Breast epithelium (tissue), 4 donors: ENCODE measurements around the gene POLDIP3. TPM values are rescaled to one million over a fixed set of nuclear protein-coding genes. Genes with fewer than 3 reads are reported as not detected.
"Not testable (repeated sequence)": the region's sequence is repeated elsewhere in the genome, so short reads cannot be mapped to it uniquely, and the experiment has no call there.

ENCODE experiments used
- DNase-seq, 2 donors: peaks; one replicate each; pipeline ENCODE4 v3.0.0-alpha.2; 2019; ENCODE audit warnings: low spot score in 2 of 2
- H3K27ac ChIP-seq, 2 donors: fragments of 200-600 bp; sonication (generic) in 1 of 2; one replicate each; pipeline ENCODE4 v1.5.1; 2016 to 2019; ENCODE audit warnings: mild to moderate bottlenecking in 1 of 2
- H3K27me3 ChIP-seq, 2 donors: fragments of 200-600 bp; sonication (generic) in 1 of 2; one replicate each; pipeline versions ENCODE4 v1.5.1 to v1.6.0; 2017 to 2019; ENCODE audit warnings: control low read depth in 1 of 2, mild to moderate bottlenecking in 1 of 2
- H3K36me3 ChIP-seq: fragments of 200-600 bp; one replicate; pipeline ENCODE4 v1.5.1; 2019
- H3K4me1 ChIP-seq, 2 donors: fragments of 200-600 bp; sonication (generic); one replicate each; pipeline ENCODE4 v1.5.1; 2016 to 2019; ENCODE audit warnings: control low read depth in 1 of 2
- H3K4me3 ChIP-seq, 3 donors: fragments of 200-600 bp; sonication (generic); 1 replicate in 2 of 3; 2 replicates in 1 of 3; pipeline ENCODE4 v1.5.1; 2016 to 2019; ENCODE audit warnings: mild to moderate bottlenecking in 3 of 3, moderate library complexity in 2 of 3
- H3K9me3 ChIP-seq, 2 donors: fragments of 200-600 bp; sonication (generic) in 1 of 2; one replicate each; pipeline ENCODE4 v1.5.1; 2016 to 2019; ENCODE audit warnings: control low read depth in 1 of 2
- CTCF ChIP-seq, 3 donors: fragments of 450-650 bp; IDR thresholded peaks; one replicate each; pipeline ENCODE4 v1.5.1; 2016 to 2017; ENCODE audit warnings: antibody characterized with exemption in 3 of 3, mild to moderate bottlenecking in 3 of 3, moderate library complexity in 3 of 3
- POLR2A ChIP-seq: fragments of 450-650 bp; IDR thresholded peaks from one replicate; pipeline ENCODE4 v1.6.1; 2016; ENCODE audit warnings: antibody characterized with exemption, mild to moderate bottlenecking, moderate library complexity
- POLR2AphosphoS5 ChIP-seq, 3 donors: sonication (generic); formaldehyde crosslinking; IDR thresholded peaks; one replicate each; pipeline ENCODE4 v1.6.1; 2017; ENCODE audit warnings: antibody characterized with exemption in 3 of 3
- intact Hi-C: fragments of 100-400 bp; cut with DNase I; formaldehyde crosslinking; loops from one replicate; pipeline ENCODE4 v1.15.1; 2023; ENCODE audit warnings: low total_unique reads
- total RNA-seq, 3 donors: library from RNA; depleted of rRNA; stranded (reverse); fragments of >200 nt; gene quantifications; one replicate each; pipeline ENCODE4 v1.1.0, GENCODE V29; 2016

POLDIP3 gene
- total RNA-seq, 3 donors from 2014 or later = 33.1 to 52.8 (median 38.3) TPM

- Histone ChIP-seq H3K4me3 (no peak overlapping the region), H3K27me3 (no peaks in the 10 kb centered on the region), H3K4me1 (no peaks in the 10 kb centered on the region), H3K9me3 (peaks cover 0 to 5% of the 10 kb centered on the region in 2 donors), H3K36me3 (no peaks in the 10 kb centered on the region), H3K27ac (no peak overlapping the region)
- no peak for TF ChIP-seq POLR2AphosphoS5 (IDR thresholded peaks at IDR 0.05)
- TF ChIP-seq CTCF (IDR thresholded peaks at IDR 0.05) = no peak
- no peak for TF ChIP-seq POLR2A
- no peak for DNase-seq
- intact Hi-C loops = no loop called here
These were observed 65.2 kb downstream of the POLDIP3 start for GRCh38 chr22:42549331-42550060.

- H3K36me3 ChIP-seq = no peaks in the 10 kb centered on the region
- intact Hi-C loops = no loop called here
- peaks cover 0 to 5% of the 10 kb centered on the region in 2 donors for H3K9me3 ChIP-seq
- H3K27me3 ChIP-seq = no peaks in the 10 kb centered on the region
- TF ChIP-seq CTCF (IDR thresholded peaks at IDR 0.05) = no peak
- no peak for TF ChIP-seq POLR2A
- TF ChIP-seq POLR2AphosphoS5 (IDR thresholded peaks at IDR 0.05) = no peak
- H3K4me3 ChIP-seq = no peak overlapping the region
- DNase-seq = no peak
- no peak overlapping the region for H3K27ac ChIP-seq
- no peaks in the 10 kb centered on the region for H3K4me1 ChIP-seq
These were observed 65.9 kb downstream of the POLDIP3 start for GRCh38 chr22:42548597-42549330.

GRCh38 chr22:42548126-42548525 lies 66.6 kb downstream of the POLDIP3 start:
- DNase-seq, H3K27me3 ChIP-seq, H3K36me3 ChIP-seq, H3K27ac ChIP-seq, H3K4me1 ChIP-seq, H3K4me3 ChIP-seq, H3K9me3 ChIP-seq, intact Hi-C loops: not testable (repeated sequence)

GRCh38 chr22:42547562-42547961 lies 67.1 kb downstream of the POLDIP3 start:
- TF ChIP-seq POLR2AphosphoS5 (IDR thresholded peaks at IDR 0.05) = no peak
- no peak for TF ChIP-seq CTCF (IDR thresholded peaks at IDR 0.05)
- no peak for TF ChIP-seq POLR2A
- Histone ChIP-seq H3K27ac (no peak overlapping the region), H3K36me3 (no peaks in the 10 kb centered on the region), H3K9me3 (peaks cover 0 to 5% of the 10 kb centered on the region in 2 donors), H3K4me1 (no peaks in the 10 kb centered on the region), H3K4me3 (no peak overlapping the region), H3K27me3 (no peaks in the 10 kb centered on the region)
- intact Hi-C loops = no loop called here
- DNase-seq = no peak

GRCh38 chr22:42544686-42545085 lies 70.0 kb downstream of the POLDIP3 start:
- H3K27ac ChIP-seq = no peak overlapping the region
- no peaks in the 10 kb centered on the region for H3K9me3 ChIP-seq
- H3K36me3 ChIP-seq = no peaks in the 10 kb centered on the region
- intact Hi-C loops = no loop called here
- H3K4me3 ChIP-seq = no peak overlapping the region
- no peak for DNase-seq
- H3K4me1 ChIP-seq = no peaks in the 10 kb centered on the region
- H3K27me3 ChIP-seq = no peaks in the 10 kb centered on the region
- no peak for TF ChIP-seq POLR2A

GRCh38 chr22:42539236-42539771 lies 75.4 kb downstream of the POLDIP3 start:
- H3K36me3 ChIP-seq, H3K27me3 ChIP-seq, DNase-seq, intact Hi-C loops, H3K4me3 ChIP-seq, H3K4me1 ChIP-seq, H3K9me3 ChIP-seq: not testable (repeated sequence)
- H3K27ac ChIP-seq = peak overlapping the region; percentile 79 to 92

- peak in 1 of 2 donors; percentile 35 for DNase-seq
- H3K4me3 ChIP-seq, H3K36me3 ChIP-seq, intact Hi-C loops, H3K4me1 ChIP-seq, H3K27me3 ChIP-seq, H3K9me3 ChIP-seq: not testable (repeated sequence)
- H3K27ac ChIP-seq = peak overlapping the region; percentile 79 to 92
These were observed 77.4 kb downstream of the POLDIP3 start for GRCh38 chr22:42537199-42537831.

- H3K4me3 ChIP-seq, H3K9me3 ChIP-seq, DNase-seq, H3K27me3 ChIP-seq, H3K4me1 ChIP-seq, H3K36me3 ChIP-seq, intact Hi-C loops: not testable (repeated sequence)
- H3K27ac ChIP-seq = peak overlapping the region; percentile 79 to 92
These were observed 78.0 kb downstream of the POLDIP3 start for GRCh38 chr22:42536634-42537033.
